ENCODE data around the gene SURF6. TPM values are rescaled to one million over a fixed set of nuclear protein-coding genes. Genes with fewer than 3 reads are reported as not detected.
A peak's percentile ranks its signal among the peaks of the same experiment; 100 is the strongest.
"Not testable (repeated sequence)": the region's sequence is repeated elsewhere in the genome, so short reads cannot be mapped to it uniquely, and the experiment has no call there.

SURF6 gene
- polyA plus RNA-seq (2013, experiment 1 of 2; ENCODE audit: insufficient read length), result 18.3 TPM
- polyA plus RNA-seq (2013, experiment 2 of 2; ENCODE audit: insufficient read length), result 19.7 TPM

GRCh38 chr9:133335924-133336811 lies at the start of gene SURF6:
Gene SURF6, minus strand, starts transcription at chr9:133336188. Its CDS starts 56 bp downstream, at chr9:133336132.
- DNase-seq, result peak; percentile 88

DNA sequence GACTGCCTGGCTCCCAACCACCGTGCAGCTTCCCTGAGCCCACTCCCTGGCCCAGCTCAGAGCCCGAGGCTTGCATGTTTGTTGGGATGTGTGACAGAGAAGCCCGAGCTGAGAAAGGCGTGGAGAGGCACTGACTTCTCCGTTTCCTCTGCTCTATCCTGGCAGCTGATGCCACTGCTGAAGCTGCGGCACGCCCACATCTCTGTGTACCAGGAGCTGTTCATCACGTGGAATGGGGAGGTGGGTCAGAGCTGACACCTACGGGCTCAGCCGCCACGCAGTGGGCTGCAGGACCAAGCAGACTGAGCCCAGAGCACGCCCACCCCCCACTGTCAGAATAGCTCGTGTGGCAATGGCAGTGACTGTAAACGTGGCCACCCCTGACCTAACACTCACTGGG lies 49.5 kb upstream of the SURF6 start:
- no peak for DNase-seq

- DNase-seq, result no peak
Measured at GRCh38 chr9:133384736-133385321, 48.8 kb upstream of the SURF6 start.

DNA sequence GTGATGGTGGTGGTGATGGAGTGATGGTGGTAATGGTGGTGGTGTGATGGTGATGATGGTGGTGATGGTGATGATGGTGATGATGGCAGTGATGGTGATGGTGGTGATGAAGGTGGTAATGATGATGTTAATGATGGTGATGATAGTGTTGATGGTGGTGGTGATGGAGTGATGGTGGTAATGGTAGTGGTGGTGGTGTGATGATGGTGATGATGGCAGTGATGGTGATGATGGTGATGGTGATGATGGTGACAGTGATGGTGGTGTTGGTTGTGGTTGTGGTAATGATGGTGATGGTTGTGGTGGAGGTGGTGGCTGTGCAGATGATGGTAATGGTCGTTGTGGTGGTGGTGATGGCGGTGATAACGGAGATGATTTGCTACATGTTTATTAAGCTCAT lies 47.5 kb upstream of the SURF6 start:
- no peak for DNase-seq

GRCh38 chr9:133382507-133383141 lies 46.6 kb upstream of the SURF6 start:
- DNase-seq, result no peak

DNA sequence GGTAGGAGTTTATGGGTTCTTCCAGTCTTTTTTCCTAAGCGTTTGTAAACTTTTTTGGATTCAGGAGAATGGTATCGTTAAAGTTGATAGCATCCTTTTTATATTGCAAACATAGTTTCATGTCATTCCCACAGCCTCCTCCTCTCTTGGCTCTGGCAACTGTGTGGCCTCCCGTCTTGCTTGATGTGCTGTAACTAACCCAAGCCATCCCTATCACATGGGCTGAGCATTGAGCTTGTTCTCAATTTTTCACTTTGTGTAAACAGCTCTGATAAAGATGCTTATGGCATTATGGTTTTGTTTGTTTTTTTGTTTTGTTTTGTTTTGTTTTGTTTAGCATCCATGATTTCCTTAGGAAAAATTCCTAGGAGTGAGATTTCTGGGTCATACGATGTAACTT lies 44.7 kb upstream of the SURF6 start:
- DNase-seq, result no peak

GRCh38 chr9:133379153-133380086 lies 43.4 kb upstream of the SURF6 start:
- no peak for DNase-seq

GRCh38 chr9:133378408-133378962 lies 42.5 kb upstream of the SURF6 start:
- DNase-seq, result no peak

DNA sequence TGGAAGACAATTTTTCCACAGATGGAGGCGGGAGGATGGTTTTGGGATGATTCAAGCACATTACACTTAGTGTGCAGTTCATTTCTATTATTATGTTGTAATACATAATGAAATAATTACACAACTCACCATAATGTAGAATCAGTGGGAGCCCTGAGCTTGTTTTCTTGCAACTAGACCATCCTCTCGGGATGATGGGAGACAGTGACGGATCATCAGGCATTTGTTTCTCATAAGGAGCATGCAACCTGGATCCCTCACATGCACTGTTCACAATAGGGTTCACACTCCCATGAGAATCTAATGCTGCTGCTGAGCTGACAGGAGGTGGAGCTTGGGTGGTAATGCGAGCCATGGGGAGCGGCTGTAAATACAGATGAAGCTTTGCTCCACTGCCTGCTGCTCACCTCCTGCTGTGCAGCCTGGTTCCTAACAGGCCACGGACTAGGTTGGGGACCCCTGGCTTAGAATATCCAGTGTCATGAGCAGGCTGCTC lies 41.8 kb upstream of the SURF6 start:
- peak; percentile 57 for DNase-seq

- not testable (repeated sequence) for DNase-seq
Measured at GRCh38 chr9:133377280-133377679, 41.3 kb upstream of the SURF6 start.

DNA sequence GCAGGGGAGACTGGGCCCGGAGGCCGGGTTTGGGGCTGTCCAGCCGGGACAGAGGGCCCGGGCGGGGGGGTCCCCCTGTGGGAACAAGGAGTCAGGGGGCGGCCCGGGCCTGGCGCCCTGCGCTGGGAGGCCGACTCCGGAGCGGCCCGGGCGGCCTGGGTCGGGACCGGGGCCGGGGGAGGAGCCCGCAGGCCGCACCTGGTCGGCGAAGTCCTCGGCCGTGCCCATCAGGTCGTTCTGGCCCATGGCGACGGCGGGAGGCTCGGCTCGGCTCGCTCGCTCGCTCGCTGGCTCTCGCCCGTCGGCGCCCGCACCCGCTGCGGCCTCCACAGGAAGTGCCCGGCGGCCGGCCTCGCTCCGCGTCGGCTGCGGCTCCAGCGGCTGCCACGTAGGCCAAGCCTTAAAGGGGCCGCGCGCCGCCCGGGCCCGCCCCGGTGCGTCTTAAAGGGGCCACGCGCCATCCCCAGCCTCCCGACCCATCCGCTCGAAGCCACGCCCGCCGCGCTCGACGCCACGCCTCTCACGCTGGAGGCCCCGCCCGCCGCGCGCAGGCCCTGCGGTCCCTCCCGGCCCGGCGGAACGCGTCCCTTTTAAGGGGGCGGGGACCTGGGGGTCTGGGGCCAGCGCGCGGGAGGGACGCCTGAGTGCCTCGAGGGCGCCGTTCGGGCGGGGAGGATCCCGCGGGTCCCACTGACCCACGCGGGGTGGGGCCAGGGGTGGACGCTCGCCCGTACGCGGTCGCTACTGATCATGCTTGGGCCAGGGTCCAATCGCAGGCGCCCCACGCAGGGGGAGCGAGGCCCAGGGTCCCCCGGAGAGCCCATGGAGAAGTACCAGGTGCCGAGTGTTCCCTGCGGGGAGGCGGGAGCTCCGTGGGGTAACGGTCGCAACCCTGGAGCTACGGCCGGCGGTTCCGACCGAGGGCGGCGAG lies 40.0 kb upstream of the SURF6 start, which contains the start of the genes STKLD1 and SURF4:
TSS of gene STKLD1 (plus strand) at position 643 of the 931 bp plus-strand sequence. CDS start at position 751, 108 bp downstream.
TSS of gene SURF4 (minus strand) at position 337 of the 931 bp plus-strand sequence. CDS start at position 246, 91 bp downstream.
- DNase-seq, result peak; percentile 97

DNA sequence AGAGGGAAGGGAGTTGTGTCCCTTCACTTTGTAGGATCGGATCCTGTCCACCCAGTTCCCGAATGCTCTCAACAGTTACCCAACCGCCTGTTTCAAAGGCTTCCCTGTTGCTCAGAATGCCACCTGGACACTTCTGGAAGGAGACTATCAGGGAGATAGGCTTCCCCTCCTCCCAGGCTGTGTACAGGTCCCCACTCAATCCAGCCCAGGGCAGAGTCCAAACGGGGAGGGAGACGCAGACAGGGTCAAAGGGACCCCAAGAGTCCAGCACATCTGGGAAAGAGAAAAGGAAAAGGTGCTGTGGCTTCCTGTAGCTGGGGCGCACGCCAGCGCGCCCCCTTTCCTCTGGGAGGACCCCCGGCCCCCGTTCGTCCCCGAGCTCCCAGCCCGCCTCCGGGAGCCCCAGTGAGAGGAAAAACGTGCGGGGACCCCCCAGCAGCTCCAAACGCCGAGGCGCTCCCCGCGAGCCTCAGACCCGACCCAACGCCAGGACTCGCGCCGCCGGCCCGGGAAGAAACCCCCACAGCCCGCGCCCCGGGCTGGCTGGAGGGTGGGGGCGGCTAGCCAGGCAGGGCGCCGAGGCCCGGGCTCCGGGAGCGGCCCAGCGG lies 39.2 kb upstream of the SURF6 start:
- peak; percentile 39 for DNase-seq

DNA sequence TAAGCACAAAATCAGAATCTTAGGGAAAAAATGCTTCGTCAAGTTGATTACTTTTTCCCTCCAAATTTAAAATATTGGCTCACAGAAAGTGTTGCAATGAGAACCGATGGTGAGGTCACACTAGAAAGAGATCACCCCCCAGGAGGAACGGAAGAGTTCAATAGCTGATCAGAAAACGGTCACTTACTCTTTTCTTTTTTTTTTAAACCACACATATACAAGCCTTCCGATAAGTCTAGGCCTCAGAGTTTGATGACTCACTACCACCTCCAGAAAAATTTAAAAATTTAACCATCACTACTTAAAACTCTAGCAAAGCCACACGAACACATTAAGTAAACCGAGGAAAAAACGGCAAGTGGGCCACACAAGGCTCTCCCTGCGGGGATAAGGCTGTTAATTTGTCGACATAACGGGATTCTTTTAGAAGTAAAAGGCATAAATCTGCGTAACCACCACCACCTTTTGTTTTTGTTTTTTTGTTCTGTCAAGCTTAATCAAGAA lies 38.7 kb upstream of the SURF6 start:
- peak; percentile 59 for DNase-seq

DNA sequence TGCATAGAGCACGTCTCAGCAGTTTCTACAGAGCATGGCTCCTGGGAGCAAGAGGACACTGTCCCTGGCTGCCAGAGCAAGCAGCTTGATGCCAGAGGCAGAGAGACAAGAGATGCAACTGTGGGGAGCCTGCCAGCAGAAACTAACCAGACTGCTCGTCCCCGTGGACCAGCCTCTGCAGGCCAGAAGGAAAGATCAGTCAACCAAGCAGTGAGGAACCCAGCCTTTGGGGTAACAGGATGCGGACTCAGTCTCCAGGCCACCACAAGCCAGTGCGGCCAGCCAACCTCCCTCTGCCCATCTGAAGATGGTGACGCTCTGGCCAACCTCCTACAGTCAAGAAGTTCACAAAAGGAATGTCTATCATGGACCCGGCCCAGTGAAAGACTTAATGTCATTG lies 36.2 kb upstream of the SURF6 start:
- DNase-seq, result no peak

GRCh38 chr9:133371261-133371711 lies 35.3 kb upstream of the SURF6 start:
- DNase-seq, result no peak

DNA sequence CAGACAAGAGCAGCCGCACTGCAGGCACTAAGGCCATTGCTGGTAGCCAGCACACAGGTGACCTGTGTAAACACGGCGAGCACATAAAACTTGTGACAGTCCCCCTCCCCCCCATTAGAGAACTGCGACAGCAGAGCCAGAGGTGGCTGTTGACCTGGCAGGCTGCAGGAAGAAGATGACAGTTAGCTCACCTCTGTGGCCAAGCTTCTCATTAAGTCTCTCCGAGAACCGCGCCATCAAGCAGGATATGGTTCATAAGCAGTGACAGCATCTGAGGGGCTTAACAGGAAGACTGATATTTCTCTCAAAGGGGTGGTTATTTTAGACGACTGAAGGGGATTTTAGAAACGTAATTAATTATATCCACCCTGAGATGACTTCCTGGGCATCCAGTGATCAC lies 34.7 kb upstream of the SURF6 start:
- no peak for DNase-seq

DNA sequence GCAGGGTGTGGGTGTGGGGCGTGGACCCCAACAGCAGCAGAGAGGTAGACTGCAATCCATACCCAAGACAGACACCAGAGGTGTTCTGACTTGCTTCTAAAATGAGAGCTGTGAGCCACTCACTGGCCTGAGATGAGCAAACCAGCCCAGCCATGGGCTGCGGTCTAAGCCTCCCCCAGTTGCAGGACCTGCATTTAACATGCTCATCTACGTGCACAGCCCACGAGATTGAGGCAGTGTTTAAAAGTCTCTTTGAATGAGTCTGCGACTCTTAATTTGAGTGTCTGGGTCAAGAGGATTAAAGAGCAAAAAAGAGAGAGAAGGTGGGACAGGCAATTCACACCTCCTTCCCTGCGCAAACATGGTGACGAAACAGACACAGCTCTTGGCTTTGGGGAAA lies 33.9 kb upstream of the SURF6 start:
- no peak for DNase-seq

DNA sequence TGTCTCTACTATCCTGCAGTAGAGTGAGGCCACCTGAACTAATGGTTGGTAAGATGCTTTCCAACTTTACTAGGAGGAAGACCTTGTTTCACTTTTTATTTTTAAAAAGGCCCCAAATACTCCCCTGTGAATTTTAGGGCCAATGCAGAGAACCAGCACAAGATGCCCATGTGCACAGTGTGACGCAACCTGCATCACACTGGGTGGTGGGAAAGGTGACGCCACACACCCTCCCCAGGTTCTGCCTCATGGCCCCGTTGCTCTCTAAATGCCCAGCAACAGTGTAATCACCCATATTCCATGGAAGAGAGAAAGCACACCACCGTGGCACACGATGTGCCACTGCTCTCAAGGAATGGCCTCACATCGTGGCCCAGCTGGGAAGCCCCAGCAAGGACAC lies 33.4 kb upstream of the SURF6 start:
- no peak for DNase-seq

- no peak for DNase-seq
Measured at GRCh38 chr9:133368249-133368881, 32.4 kb upstream of the SURF6 start.

Data from fibroblast of skin of abdomen (primary cell).